Measurements from ENCODE around the gene RAB40B. TPM values are rescaled to one million over a fixed set of nuclear protein-coding genes. Genes with fewer than 3 reads are reported as not detected.

RAB40B gene
- polyA plus RNA-seq, 1 experiment = 5.4 TPM

- ChIA-PET POLR2A (no interaction called here), CTCF (no interaction called here)
- Histone ChIP-seq H3K9me3 (ENCODE audit: control insufficient read depth, insufficient read depth, low read length) (no peaks in the 10 kb centered on the region), H3K27ac (ENCODE audit: low read depth, low read length) (no peak overlapping the region), H3K4me3 (ENCODE audit: low read depth, low read length) (no peak overlapping the region), H3K27me3 (ENCODE audit: control insufficient read depth, insufficient read depth, low read length) (no peaks in the 10 kb centered on the region)
- DNase-seq (ENCODE audit: low read depth, low spot score) = no peak
- no peak for TF ChIP-seq CTCF (IDR thresholded peaks at IDR 0.05; ENCODE audit: low read depth, low read length)
These were observed 58.9 kb downstream of the RAB40B start for GRCh38 chr17:82639628-82640027.

GRCh38 chr17:82638183-82638773, 60.2 kb downstream of the RAB40B start:
- no peaks in the 10 kb centered on the region for H3K27me3 ChIP-seq (ENCODE audit: control insufficient read depth, insufficient read depth, low read length)
- DNase-seq (ENCODE audit: low read depth, low spot score) = no peak
- CTCF ChIA-PET = no interaction called here
- TF ChIP-seq CTCF (IDR thresholded peaks at IDR 0.05; ENCODE audit: low read depth, low read length) = no peak
- no peak overlapping the region for H3K27ac ChIP-seq (ENCODE audit: low read depth, low read length)
- no peak overlapping the region for H3K4me3 ChIP-seq (ENCODE audit: low read depth, low read length)
- POLR2A ChIA-PET = no interaction called here
- H3K9me3 ChIP-seq (ENCODE audit: control insufficient read depth, insufficient read depth, low read length) = no peaks in the 10 kb centered on the region

GRCh38 chr17:82636626-82637598, 61.6 kb downstream of the RAB40B start:
- Histone ChIP-seq H3K27me3 (ENCODE audit: control insufficient read depth, insufficient read depth, low read length) (no peaks in the 10 kb centered on the region), H3K27ac (ENCODE audit: low read depth, low read length) (no peak overlapping the region), H3K4me3 (ENCODE audit: low read depth, low read length) (no peak overlapping the region), H3K9me3 (ENCODE audit: control insufficient read depth, insufficient read depth, low read length) (no peaks in the 10 kb centered on the region)
- DNase-seq (ENCODE audit: low read depth, low spot score) = no peak
- CTCF ChIA-PET = interaction anchor here (0.6 kb wide), 1 partner anchor 200 kb away, joined by 3 read pairs; no protein-coding TSS in a partner anchor
- TF ChIP-seq CTCF (IDR thresholded peaks at IDR 0.05; ENCODE audit: low read depth, low read length) = no peak
- POLR2A ChIA-PET = no interaction called here

GRCh38 chr17:82633343-82633742, 65.2 kb downstream of the RAB40B start:
- H3K4me3 ChIP-seq (ENCODE audit: low read depth, low read length) = no peak overlapping the region
- DNase-seq (ENCODE audit: low read depth, low spot score) = no peak
- H3K27me3 ChIP-seq (ENCODE audit: control insufficient read depth, insufficient read depth, low read length) = no peaks in the 10 kb centered on the region
- no peaks in the 10 kb centered on the region for H3K9me3 ChIP-seq (ENCODE audit: control insufficient read depth, insufficient read depth, low read length)
- H3K27ac ChIP-seq (ENCODE audit: low read depth, low read length) = no peak overlapping the region
- ChIA-PET CTCF (no interaction called here), POLR2A (no interaction called here)
- TF ChIP-seq CTCF (IDR thresholded peaks at IDR 0.05; ENCODE audit: low read depth, low read length) = no peak

- TF ChIP-seq CTCF (IDR thresholded peaks at IDR 0.05; ENCODE audit: low read depth, low read length) = no peak
- ChIA-PET POLR2A (no interaction called here), CTCF (interaction anchor here (1.0 kb wide), 1 partner anchor 78 kb away, joined by 3 read pairs; no protein-coding TSS in a partner anchor)
- H3K4me3 ChIP-seq (ENCODE audit: low read depth, low read length) = no peak overlapping the region
- no peaks in the 10 kb centered on the region for H3K27me3 ChIP-seq (ENCODE audit: control insufficient read depth, insufficient read depth, low read length)
- H3K27ac ChIP-seq (ENCODE audit: low read depth, low read length) = no peak overlapping the region
- no peaks in the 10 kb centered on the region for H3K9me3 ChIP-seq (ENCODE audit: control insufficient read depth, insufficient read depth, low read length)
- DNase-seq (ENCODE audit: low read depth, low spot score) = no peak
These were observed 66.0 kb downstream of the RAB40B start for GRCh38 chr17:82632451-82632850.

Measured in AG04450 (cell line).